MM.1S (cell line): ENCODE data around the gene TAF4B.
"Not testable (repeated sequence)": the region's sequence is repeated elsewhere in the genome, so short reads cannot be mapped to it uniquely, and the experiment has no call there.

Experiments
- DNase-seq: peaks from one replicate; pipeline ENCODE4 v3.0.0-alpha.2; 2015
- H2AFZ ChIP-seq: fragments of 300-600 bp; sonication (generic); 2 replicates; pipeline ENCODE4 v1.6.0; 2016; ENCODE audit warnings: antibody characterized with exemption, low read length
- H3F3A ChIP-seq: fragments of 300-600 bp; sonication (generic); 2 replicates; pipeline ENCODE4 v1.6.1; 2016; ENCODE audit warnings: mild to moderate bottlenecking, antibody characterized with exemption, low read length, moderate library complexity, mixed read lengths; ENCODE audit not compliant: insufficient read depth
- H3K27ac ChIP-seq: fragments of 300-600 bp; sonication (generic); 2 replicates; pipeline ENCODE4 v1.5.1; 2016; ENCODE audit warnings: mild to moderate bottlenecking, low read length
- H3K27me3 ChIP-seq: fragments of 300-600 bp; sonication (generic); replicated peaks from 2 replicates; pipeline ENCODE4 v1.6.0; 2016; ENCODE audit warnings: low read length; ENCODE audit not compliant: insufficient read depth
- H3K36me3 ChIP-seq: fragments of 300-600 bp; sonication (generic); replicated peaks from 2 replicates; pipeline ENCODE4 v1.6.1; 2016; ENCODE audit warnings: mild to moderate bottlenecking, low read length, mixed read lengths; ENCODE audit not compliant: insufficient read depth
- H3K4me1 ChIP-seq: fragments of 300-600 bp; sonication (generic); 2 replicates; pipeline ENCODE4 v1.6.1; 2016; ENCODE audit warnings: low read length, mixed read lengths
- H3K4me2 ChIP-seq: fragments of 300-600 bp; sonication (generic); 2 replicates; pipeline ENCODE4 v1.6.0; 2016; ENCODE audit warnings: low read depth, low read length
- H3K4me3 ChIP-seq: fragments of 300-600 bp; sonication (generic); 2 replicates; pipeline ENCODE4 v1.5.1; 2016; ENCODE audit warnings: low read length, mixed read lengths
- H3K79me2 ChIP-seq: fragments of 300-600 bp; sonication (generic); 2 replicates; pipeline ENCODE4 v1.6.1; 2016; ENCODE audit warnings: mixed run types, low read length, mixed read lengths
- H3K9ac ChIP-seq: fragments of 300-600 bp; sonication (generic); 2 replicates; pipeline ENCODE4 v1.6.1; 2016; ENCODE audit warnings: low read length, mixed read lengths
- H3K9me2 ChIP-seq: fragments of 300-600 bp; sonication (generic); replicated peaks from 2 replicates; pipeline ENCODE4 v1.6.1; 2016; ENCODE audit warnings: mild to moderate bottlenecking, low read length, mixed read lengths; ENCODE audit not compliant: insufficient read depth
- H3K9me3 ChIP-seq: fragments of 300-600 bp; sonication (generic); replicated peaks from 2 replicates; pipeline ENCODE4 v1.6.1; 2016; ENCODE audit warnings: mild to moderate bottlenecking, low read length, mixed read lengths; ENCODE audit not compliant: insufficient read depth
- H4K20me1 ChIP-seq: fragments of 300-600 bp; sonication (generic); 2 replicates; pipeline ENCODE4 v1.6.1; 2016; ENCODE audit warnings: mild to moderate bottlenecking, low read length, moderate library complexity, mixed read lengths; ENCODE audit not compliant: insufficient read depth
- EZH2 ChIP-seq: fragments of 300-600 bp; sonication (generic); optimal IDR thresholded peaks from 2 replicates; pipeline ENCODE3; 2017; ENCODE audit warnings: low read depth, mild to moderate bottlenecking, antibody characterized with exemption, low read length, mixed read lengths
- EZH2phosphoT487 ChIP-seq: fragments of 300-600 bp; sonication (generic); IDR thresholded peaks from 2 replicates; pipeline ENCODE4 v1.6.1; 2018; ENCODE audit warnings: antibody characterized with exemption, low read length
- TF ChIP-seq, protein P1 (sequence below): fragments of 300-600 bp; sonication (generic); IDR thresholded peaks from 2 replicates; pipeline ENCODE4 v1.5.1; 2016; ENCODE audit warnings: antibody characterized with exemption, low read length, mixed read lengths

Gene TAF4B

DNA sequence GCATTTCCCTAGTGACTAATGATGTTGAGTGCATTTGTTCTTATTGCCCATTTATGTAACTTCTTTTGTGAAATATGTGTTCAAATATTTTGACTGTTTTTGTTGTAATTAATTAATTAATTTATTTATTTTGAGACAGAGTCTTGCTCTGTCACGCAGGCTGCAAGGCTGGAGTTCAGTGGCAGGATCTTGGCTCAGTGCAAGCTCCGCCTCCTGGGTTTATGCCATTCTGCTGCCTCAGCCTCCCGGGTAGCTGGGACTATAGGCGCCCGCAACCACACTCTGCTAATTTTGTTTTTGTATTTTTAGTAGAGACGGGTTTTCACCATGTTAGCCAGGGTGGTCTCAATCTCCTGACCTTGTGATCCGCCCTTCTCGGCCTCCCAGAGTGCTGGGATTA is 71.9 kb downstream of the TAF4B start:
- Histone ChIP-seq H3K4me1 (0 out of 2 replicates have a peak, but pooled peaks cover 6% of the 10 kb centered on the region), H3K4me3 (no peak overlapping the region), H4K20me1 (no peaks in the 10 kb centered on the region), H3K9me3 (no peaks in the 10 kb centered on the region; the same call in 1 of the 2 replicates), H3K9ac (no peak overlapping the region), H3K79me2 (peaks cover 5% of the 10 kb centered on the region; the same call in 1 of the 2 replicates), H3K27me3 (no peaks in the 10 kb centered on the region), H3K9me2 (no peaks in the 10 kb centered on the region), H3K27ac (no peak overlapping the region), H3K4me2 (no peak overlapping the region), H2AFZ (no peak overlapping the region), H3K36me3 (peaks cover 3% of the 10 kb centered on the region; the same call in 1 of the 2 replicates), H3F3A (0 out of 2 replicates have a peak, but pooled peaks cover 3% of the 10 kb centered on the region)
- no peak for DNase-seq
- TF ChIP-seq, protein P1, sequence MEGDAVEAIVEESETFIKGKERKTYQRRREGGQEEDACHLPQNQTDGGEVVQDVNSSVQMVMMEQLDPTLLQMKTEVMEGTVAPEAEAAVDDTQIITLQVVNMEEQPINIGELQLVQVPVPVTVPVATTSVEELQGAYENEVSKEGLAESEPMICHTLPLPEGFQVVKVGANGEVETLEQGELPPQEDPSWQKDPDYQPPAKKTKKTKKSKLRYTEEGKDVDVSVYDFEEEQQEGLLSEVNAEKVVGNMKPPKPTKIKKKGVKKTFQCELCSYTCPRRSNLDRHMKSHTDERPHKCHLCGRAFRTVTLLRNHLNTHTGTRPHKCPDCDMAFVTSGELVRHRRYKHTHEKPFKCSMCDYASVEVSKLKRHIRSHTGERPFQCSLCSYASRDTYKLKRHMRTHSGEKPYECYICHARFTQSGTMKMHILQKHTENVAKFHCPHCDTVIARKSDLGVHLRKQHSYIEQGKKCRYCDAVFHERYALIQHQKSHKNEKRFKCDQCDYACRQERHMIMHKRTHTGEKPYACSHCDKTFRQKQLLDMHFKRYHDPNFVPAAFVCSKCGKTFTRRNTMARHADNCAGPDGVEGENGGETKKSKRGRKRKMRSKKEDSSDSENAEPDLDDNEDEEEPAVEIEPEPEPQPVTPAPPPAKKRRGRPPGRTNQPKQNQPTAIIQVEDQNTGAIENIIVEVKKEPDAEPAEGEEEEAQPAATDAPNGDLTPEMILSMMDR: no peak
- TF ChIP-seq EZH2phosphoT487: no peak
- no peak for TF ChIP-seq EZH2

DNA sequence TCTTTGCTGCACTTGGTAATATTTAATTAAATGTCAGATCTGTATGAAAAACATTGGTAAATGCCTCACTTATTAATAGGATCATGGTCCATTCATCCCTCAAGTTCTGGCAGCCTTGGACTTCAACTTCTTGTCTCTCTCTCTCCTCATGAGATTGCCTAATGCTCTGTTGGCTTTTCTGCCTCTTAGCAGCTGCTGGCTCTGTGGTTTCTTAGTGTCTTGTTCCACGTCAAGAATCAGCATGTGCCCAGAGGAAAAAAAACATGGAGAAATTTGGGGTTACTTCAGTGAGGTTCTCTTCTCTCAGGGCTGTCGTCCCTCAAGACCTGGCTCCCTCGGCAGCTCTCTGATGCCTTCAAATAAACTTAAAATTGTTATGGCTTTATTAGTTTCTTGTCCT is 75.4 kb downstream of the TAF4B start:
- no peak overlapping the region for H2AFZ ChIP-seq
- H3K9me2 ChIP-seq: no peaks in the 10 kb centered on the region
- TF ChIP-seq EZH2 (no peak), EZH2phosphoT487 (no peak)
- TF ChIP-seq, protein P1: no peak
- H3K27me3 ChIP-seq: no peaks in the 10 kb centered on the region
- H3K4me3 ChIP-seq: no peak overlapping the region
- no peak overlapping the region for H3K9ac ChIP-seq
- no peaks in the 10 kb centered on the region; the same call in 1 of the 2 replicates for H3K9me3 ChIP-seq
- no peaks in the 10 kb centered on the region for H3K36me3 ChIP-seq
- no peak overlapping the region for H3K4me2 ChIP-seq
- H3F3A ChIP-seq: 0 out of 2 replicates have a peak, but pooled peaks cover 3% of the 10 kb centered on the region
- no peaks in the 10 kb centered on the region for H4K20me1 ChIP-seq
- peaks cover 5% of the 10 kb centered on the region; the same call in 1 of the 2 replicates for H3K79me2 ChIP-seq
- H3K4me1 ChIP-seq: 0 out of 2 replicates have a peak, but pooled peaks cover 6% of the 10 kb centered on the region
- no peak for DNase-seq
- H3K27ac ChIP-seq: no peak overlapping the region

DNA sequence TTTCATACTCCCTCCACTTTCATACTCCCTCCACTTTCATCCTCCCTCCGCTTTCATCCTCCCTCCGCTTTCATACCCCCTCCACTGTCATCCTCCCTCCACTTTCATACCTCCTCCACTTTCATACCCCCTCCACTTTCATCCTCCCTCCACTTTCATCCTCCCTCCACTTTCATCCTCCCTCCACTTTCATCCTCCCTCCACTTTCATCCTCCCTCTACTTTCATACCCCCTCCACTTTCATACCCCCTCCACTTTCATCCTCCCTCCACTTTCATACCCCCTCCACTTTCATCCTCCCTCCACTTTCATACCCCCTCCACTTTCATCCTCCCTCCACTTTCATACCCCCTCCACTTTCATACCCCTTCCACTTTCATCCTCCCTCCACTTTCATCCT is 77.0 kb downstream of the TAF4B start:
- H3K9ac ChIP-seq, H4K20me1 ChIP-seq, H3K4me2 ChIP-seq, H3K27me3 ChIP-seq, H3K9me3 ChIP-seq, H3F3A ChIP-seq, H2AFZ ChIP-seq, H3K4me3 ChIP-seq, H3K4me1 ChIP-seq, H3K27ac ChIP-seq, H3K79me2 ChIP-seq, H3K36me3 ChIP-seq, H3K9me2 ChIP-seq, DNase-seq: not testable (repeated sequence)

DNA sequence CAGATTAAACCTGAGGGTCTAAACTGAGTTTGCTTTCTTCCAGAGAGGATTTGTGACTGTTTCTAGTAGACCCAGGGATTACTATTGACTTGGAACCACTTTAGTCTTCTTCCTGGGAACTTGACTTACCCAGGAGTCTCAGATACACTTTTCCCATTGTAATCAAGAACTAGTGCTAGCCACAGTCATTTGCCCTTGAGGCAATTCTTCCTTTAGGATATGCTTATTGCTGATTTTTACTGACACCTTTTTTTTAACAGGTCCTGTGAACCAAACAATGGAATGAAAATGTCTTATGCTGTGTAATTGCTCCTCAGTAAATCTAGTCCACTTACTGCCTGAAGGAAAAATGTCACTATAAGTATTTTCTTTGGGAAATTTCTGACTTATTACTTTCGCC is 78.3 kb downstream of the TAF4B start:
- peaks cover 5% of the 10 kb centered on the region; the same call in 1 of the 2 replicates for H3K79me2 ChIP-seq
- H3K9me2 ChIP-seq: no peaks in the 10 kb centered on the region
- H3K27ac ChIP-seq: no peak overlapping the region
- H3F3A ChIP-seq: 0 out of 2 replicates have a peak, but pooled peaks cover 3% of the 10 kb centered on the region
- DNase-seq: no peak
- H3K27me3 ChIP-seq: no peaks in the 10 kb centered on the region
- H3K9ac ChIP-seq: no peak overlapping the region
- TF ChIP-seq, protein P1: no peak
- TF ChIP-seq EZH2phosphoT487 (no peak), EZH2 (no peak)
- H3K4me1 ChIP-seq: no peaks in the 10 kb centered on the region
- H4K20me1 ChIP-seq: no peaks in the 10 kb centered on the region
- H2AFZ ChIP-seq: no peak overlapping the region
- H3K36me3 ChIP-seq: no peaks in the 10 kb centered on the region
- H3K9me3 ChIP-seq: no peaks in the 10 kb centered on the region; the same call in 1 of the 2 replicates
- H3K4me3 ChIP-seq: no peak overlapping the region
- H3K4me2 ChIP-seq: no peak overlapping the region
